Neuronal stem cell (in vitro differentiated cells): ENCODE measurements around the gene NCOR2.

Experiments used
- DNase-seq: peaks from one replicate; pipeline ENCODE4 v3.0.0-alpha.2; 2013; ENCODE audit warnings: low spot score
- H2AFZ ChIP-seq: one replicate; pipeline ENCODE4 v1.6.1; 2013; ENCODE audit warnings: mild to moderate bottlenecking, low read length, inconsistent platforms
- H2AK5ac ChIP-seq: 2 replicates; pipeline ENCODE4 v1.6.1; 2013; ENCODE audit warnings: low read depth, mild to moderate bottlenecking, inconsistent platforms, low read length, moderate library complexity, mixed read lengths
- H2BK120ac ChIP-seq: 2 replicates; pipeline ENCODE4 v1.6.1; 2013; ENCODE audit warnings: low read depth, mild to moderate bottlenecking, inconsistent platforms, low read length, moderate library complexity, mixed read lengths
- H2BK12ac ChIP-seq: one replicate; pipeline ENCODE4 v1.6.1; 2013; ENCODE audit warnings: low read length, inconsistent platforms
- H2BK15ac ChIP-seq: 2 replicates; pipeline ENCODE4 v1.6.1; 2013; ENCODE audit warnings: mild to moderate bottlenecking, low read length, inconsistent platforms, mixed read lengths
- H2BK5ac ChIP-seq: one replicate; pipeline ENCODE4 v1.6.1; 2013; ENCODE audit warnings: inconsistent platforms, mild to moderate bottlenecking, low read length, moderate library complexity
- H3K14ac ChIP-seq: one replicate; pipeline ENCODE4 v1.6.1; 2013; ENCODE audit warnings: low read length, inconsistent platforms
- H3K18ac ChIP-seq: 2 replicates; pipeline ENCODE4 v1.6.1; 2013; ENCODE audit warnings: low read length, inconsistent platforms
- H3K23ac ChIP-seq: 2 replicates; pipeline ENCODE4 v1.6.1; 2013; ENCODE audit warnings: low read depth, mild to moderate bottlenecking, mixed read lengths, low read length, inconsistent platforms; ENCODE audit not compliant: poor library complexity
- H3K27ac ChIP-seq: replicated peaks from 3 replicates; pipeline ENCODE4 v1.5.1; 2013; ENCODE audit warnings: low read length, inconsistent platforms
- H3K27me3 ChIP-seq, 3 experiments: 2 replicates each; pipeline ENCODE4 v1.6.1; 2013; ENCODE audit warnings: low read length in 3 of 3, mild to moderate bottlenecking in 2 of 3, inconsistent platforms in 1 of 3, low read depth in 1 of 3, mixed read lengths in 1 of 3, moderate library complexity in 1 of 3; ENCODE audit not compliant: control insufficient read depth in 3 of 3, insufficient read depth in 3 of 3
- H3K36me3 ChIP-seq, 2 donors: replicated peaks in 1 of 2; 2 replicates each; pipeline ENCODE4 v1.6.1; 2013; ENCODE audit warnings: low read length in 2 of 2; ENCODE audit not compliant: control insufficient read depth in 2 of 2, insufficient read depth in 2 of 2
- H3K4ac ChIP-seq: 2 replicates; pipeline ENCODE4 v1.6.1; 2013; ENCODE audit warnings: inconsistent platforms, mild to moderate bottlenecking, low read length, moderate library complexity
- H3K4me1 ChIP-seq, 2 donors: 1 replicate in 1 of 2; 2 replicates in 1 of 2; pipeline ENCODE4 v1.6.1; 2013; ENCODE audit warnings: low read length in 2 of 2, low read depth in 1 of 2; ENCODE audit not compliant: control insufficient read depth in 2 of 2, insufficient read depth in 1 of 2
- H3K4me2 ChIP-seq: one replicate; pipeline ENCODE4 v1.6.1; 2013; ENCODE audit warnings: mild to moderate bottlenecking, low read length, inconsistent platforms; ENCODE audit not compliant: insufficient read depth, poor library complexity, severe bottlenecking
- H3K4me3 ChIP-seq, 2 donors: 2 replicates each; pipeline ENCODE4 v1.5.1; 2013; ENCODE audit warnings: low read length in 2 of 2, mild to moderate bottlenecking in 2 of 2, inconsistent platforms in 1 of 2, moderate library complexity in 1 of 2
- H3K79me1 ChIP-seq: one replicate; pipeline ENCODE4 v1.6.1; 2013; ENCODE audit warnings: low read depth, mild to moderate bottlenecking, inconsistent platforms, low read length, moderate library complexity
- H3K9ac ChIP-seq: one replicate; pipeline ENCODE4 v1.6.1; 2013; ENCODE audit warnings: mild to moderate bottlenecking, low read depth, low read length, inconsistent platforms; ENCODE audit not compliant: poor library complexity
- H3K9me3 ChIP-seq, 2 donors: replicated peaks in 1 of 2; 2 replicates each; pipeline versions ENCODE3 to v1.6.1; 2013; ENCODE audit warnings: low read length in 2 of 2, mild to moderate bottlenecking in 2 of 2, inconsistent platforms in 1 of 2, low read depth in 1 of 2, mixed read lengths in 1 of 2, moderate library complexity in 1 of 2; ENCODE audit not compliant: control insufficient read depth in 2 of 2, insufficient read depth in 1 of 2
- H4K8ac ChIP-seq: one replicate; pipeline ENCODE4 v1.6.1; 2013; ENCODE audit warnings: low read depth, mild to moderate bottlenecking, inconsistent platforms, low read length, moderate library complexity
- H4K91ac ChIP-seq: one replicate; pipeline ENCODE4 v1.6.1; 2013; ENCODE audit warnings: low read length, low read depth, mild to moderate bottlenecking, inconsistent platforms; ENCODE audit not compliant: poor library complexity
- WGBS, 2 donors: extraction: QIAGEN DNeasy Blood & Tissue Kit; methylation state at CpG; one replicate each; pipeline ENCODE4 v1.1.7; 2013; ENCODE audit warnings: missing lambda C conversion rate in 2 of 2, mixed read lengths in 1 of 2; ENCODE audit not compliant: insufficient read length in 2 of 2, insufficient replicate concordance in 1 of 2; ENCODE audit errors: extremely low coverage in 2 of 2; 5-methylcytosine and 5-hydroxymethylcytosine counted together

Gene NCOR2

GRCh38 chr12:124527861-124528561, 39.4 kb downstream of the NCOR2 start:
- H3K9me3 ChIP-seq = peaks cover 2 to 6% of the 10 kb centered on the region in 2 donors
- peak overlapping the region; percentile 15 for H3K18ac ChIP-seq
- peaks cover 20 to 21% of the 10 kb centered on the region in 2 donors for H3K4me1 ChIP-seq
- peaks cover 0 to 4% of the 10 kb centered on the region in 2 donors for H3K36me3 ChIP-seq
- H3K23ac ChIP-seq = peak overlapping the region; percentile 16
- H4K8ac ChIP-seq = no peak overlapping the region
- H4K91ac ChIP-seq = no peak overlapping the region
- H2BK120ac ChIP-seq = peak overlapping the region; percentile 4
- peaks cover 9% of the 10 kb centered on the region for H3K79me1 ChIP-seq
- H2AK5ac ChIP-seq = no peak overlapping the region
- H3K4ac ChIP-seq = no peak overlapping the region
- no peak overlapping the region for H2AFZ ChIP-seq
- peaks cover 0 to 2% (median 0%) of the 10 kb centered on the region in 3 experiments for H3K27me3 ChIP-seq
- no peak overlapping the region for H3K4me3 ChIP-seq
- no peak overlapping the region for H3K27ac ChIP-seq
- no peak overlapping the region for H2BK12ac ChIP-seq
- no peak for DNase-seq
- H3K4me2 ChIP-seq = no peak overlapping the region
- H2BK15ac ChIP-seq = no peak overlapping the region
- no peak overlapping the region for H2BK5ac ChIP-seq
- H3K9ac ChIP-seq = no peak overlapping the region
- WGBS, 2 donors = no CpG with 5 or more reads among the region's 20 CpGs
- H3K14ac ChIP-seq = no peak overlapping the region

- H2BK15ac ChIP-seq = no peak overlapping the region
- no peak for DNase-seq
- no CpG with 5 or more reads among the region's 13 CpGs for WGBS, 2 donors
- peaks cover 0 to 6% of the 10 kb centered on the region in 2 donors for H3K36me3 ChIP-seq
- peaks cover 0 to 2% (median 0%) of the 10 kb centered on the region in 3 experiments for H3K27me3 ChIP-seq
- no peak overlapping the region for H2BK5ac ChIP-seq
- H2BK120ac ChIP-seq = peak overlapping the region; percentile 18
- H2AK5ac ChIP-seq = peak overlapping the region; percentile 60
- no peak overlapping the region for H3K9ac ChIP-seq
- peak overlapping the region; percentile 44 for H3K18ac ChIP-seq
- H3K4me1 ChIP-seq = peaks cover 6 to 7% of the 10 kb centered on the region in 2 donors
- H3K9me3 ChIP-seq = peaks cover 2 to 6% of the 10 kb centered on the region in 2 donors
- peaks cover 9% of the 10 kb centered on the region for H3K79me1 ChIP-seq
- H2AFZ ChIP-seq = no peak overlapping the region
- H3K27ac ChIP-seq = no peak overlapping the region
- H3K23ac ChIP-seq = no peak overlapping the region
- H4K91ac ChIP-seq = no peak overlapping the region
- no peak overlapping the region for H3K4ac ChIP-seq
- H4K8ac ChIP-seq = no peak overlapping the region
- H3K4me3 ChIP-seq = no peak overlapping the region
- no peak overlapping the region for H3K14ac ChIP-seq
- no peak overlapping the region for H3K4me2 ChIP-seq
- H2BK12ac ChIP-seq = peak overlapping the region; percentile 86
Measured at GRCh38 chr12:124525927-124526692, 41.3 kb downstream of the NCOR2 start.

GRCh38 chr12:124525455-124525854, 42.0 kb downstream of the NCOR2 start:
- no peak overlapping the region for H2AK5ac ChIP-seq
- peaks cover 0 to 6% of the 10 kb centered on the region in 2 donors for H3K36me3 ChIP-seq
- peaks cover 2 to 6% of the 10 kb centered on the region in 2 donors for H3K9me3 ChIP-seq
- peaks cover 7% of the 10 kb centered on the region for H3K79me1 ChIP-seq
- no peak overlapping the region for H3K4me2 ChIP-seq
- H3K4me3 ChIP-seq = peak overlapping the region in 1 of 2 donors; percentile 3
- no peak overlapping the region for H3K23ac ChIP-seq
- no peak overlapping the region for H2BK5ac ChIP-seq
- H3K27me3 ChIP-seq = peaks cover 0 to 2% (median 0%) of the 10 kb centered on the region in 3 experiments
- peaks cover 7 to 11% of the 10 kb centered on the region in 2 donors for H3K4me1 ChIP-seq
- no peak overlapping the region for H2BK15ac ChIP-seq
- peak overlapping the region; percentile 19 for H4K8ac ChIP-seq
- H3K27ac ChIP-seq = no peak overlapping the region
- H2BK12ac ChIP-seq = no peak overlapping the region
- H4K91ac ChIP-seq = no peak overlapping the region
- no peak overlapping the region for H3K4ac ChIP-seq
- no peak overlapping the region for H2BK120ac ChIP-seq
- peak overlapping the region; percentile 55 for H3K18ac ChIP-seq
- H2AFZ ChIP-seq = no peak overlapping the region
- no peak overlapping the region for H3K14ac ChIP-seq
- DNase-seq = no peak
- no CpG with 5 or more reads among the region's 14 CpGs for WGBS, 2 donors
- no peak overlapping the region for H3K9ac ChIP-seq
